Pancreas (tissue), 10 donors: ENCODE results near the gene FAAH. TPM values are rescaled to one million over a fixed set of nuclear protein-coding genes. Genes with fewer than 3 reads are reported as not detected.
A peak's percentile ranks its signal among the peaks of the same experiment; 100 is the strongest.

Source experiments
- ATAC-seq, 4 donors: fragments of 200-7000 bp; cut with Tn5 transposase; one replicate each; pipeline versions ENCODE4 v1.8.0 to v1.9.1; 2020; ENCODE audit warnings: mild to moderate bottlenecking in 4 of 4, moderate library complexity in 4 of 4
- DNase-seq, 6 donors: peaks; one replicate each; pipeline ENCODE4 v3.0.0-alpha.2; 2020
- FAIRE-seq: peaks from 2 replicates; lab custom pipeline; 2012; peaks lifted over from hg19 to GRCh38; lab: Jason Lieb, UNC
- H3K27ac ChIP-seq, 4 donors: fragments of 200-600 bp; sonication (generic); 1 replicate in 3 of 4; 2 replicates in 1 of 4; pipeline versions ENCODE4 v1.5.0 to v1.8.0; 2020
- H3K27me3 ChIP-seq, 4 donors: fragments of 200-600 bp; one replicate each; pipeline ENCODE4 v1.8.0; 2021
- H3K36me3 ChIP-seq, 3 donors: fragments of 200-600 bp; sonication (generic) in 1 of 3; one replicate each; pipeline versions ENCODE4 v1.5.0 to v1.8.0; 2020 to 2021
- H3K4me1 ChIP-seq, 3 donors: fragments of 200-600 bp; one replicate each; pipeline ENCODE4 v1.8.0; 2021
- H3K4me3 ChIP-seq, 4 donors: fragments of 200-600 bp; sonication (generic) in 2 of 4; one replicate each; pipeline versions ENCODE4 v1.5.0 to v1.8.0; 2020 to 2021
- H3K9me3 ChIP-seq, 4 donors: fragments of 200-600 bp; one replicate each; pipeline ENCODE4 v1.8.0; 2021
- CTCF ChIP-seq, 4 donors: fragments of 200-600 bp; sonication (generic) in 3 of 4; IDR thresholded peaks; one replicate each; pipeline versions ENCODE4 v1.5.0 to v1.8.0; 2021; ENCODE audit warnings: antibody characterized with exemption in 4 of 4
- WGBS, 2 donors: extraction: QIAGEN DNeasy Blood & Tissue Kit; methylation state at CpG; one replicate each; pipeline ENCODE4 v1.1.7; 2013; 5-methylcytosine and 5-hydroxymethylcytosine counted together
- intact Hi-C, 3 donors: fragments of 100-400 bp; cut with DNase I; formaldehyde crosslinking; loops; one replicate each; pipeline versions ENCODE4 v1.11.1 to v1.14.2; 2022
- polyA plus RNA-seq, 2 donors: library from polyadenylated mRNA; stranded (reverse); fragments of 200-250 nt; gene quantifications; one replicate each; pipeline ENCODE4 v1.2.3, GENCODE V29; 2013
- total RNA-seq, 6 donors: library from RNA; stranded (reverse); fragmentation: NEBNext Ultra II Directional in 4 of 6; extraction: Animal tissue kit (Norgen Biotek cat#: 25700) in 4 of 6; gene quantifications; one replicate each; pipeline versions ENCODE4 v1.2.1 to v1.2.4, GENCODE V29; 2021 to 2023
- donor health status: healthy with polysubstance abuse.
- donor health status: DM: no; HTN: no; CAD: no; lungs with moderate emphysema.
- donor health status: DM: no; HTN: no; CAD: no.
- donor health status: control.
- donor health status: control.
- donor health status: Bipolar disorder and iron deficiency.
- donor health status: DM: yes; HTN: yes; CAD: no.
- donor health status: DM: no; HTN: no; CAD: no.
- donor health status: DM: no; HTN: no; CAD: no.
- donor health status: DM: yes; HTN: yes; CAD: no.

The FAAH gene
- total and polyA plus RNA-seq, 8 donors = 19.5 to 122 (median 27.1) TPM

- intact Hi-C loops = loop anchor here in 1 of 3 donors (2.0 kb wide), 1 partner anchor 83 kb away; no protein-coding TSS in a partner anchor
- ATAC-seq (no peak), FAIRE-seq (no peak), DNase-seq (no peak)
- WGBS, 2 donors = 73 to 83% methylated on average over 3 of the region's 3 CpGs
- no peak overlapping the region for H3K4me3 ChIP-seq
- no peaks in the 10 kb centered on the region for H3K27me3 ChIP-seq
- peaks cover 0 to 5% (median 0%) of the 10 kb centered on the region in 3 donors for H3K4me1 ChIP-seq
- no peak overlapping the region for H3K27ac ChIP-seq
- H3K36me3 ChIP-seq = no peaks in the 10 kb centered on the region
- no peak for TF ChIP-seq CTCF (IDR thresholded peaks at IDR 0.05)
- no peaks in the 10 kb centered on the region for H3K9me3 ChIP-seq
These were observed 51.7 kb downstream of the FAAH start for GRCh38 chr1:46445773-46446256.

- H3K4me3 ChIP-seq = no peak overlapping the region
- TF ChIP-seq CTCF (IDR thresholded peaks at IDR 0.05) = peak; percentile 73 to 92 (median 84)
- intact Hi-C loops = loop anchor here in 1 of 3 donors (2.0 kb wide), 1 partner anchor 82 kb away; no protein-coding TSS in a partner anchor
- DNase-seq = peak; percentile 62 to 93 (median 82)
- peak; percentile 44 to 76 (median 73) for ATAC-seq
- WGBS, 2 donors = 37 to 41% methylated on average over 15 of the region's 15 CpGs
- FAIRE-seq = no peak
- no peaks in the 10 kb centered on the region for H3K9me3 ChIP-seq
- no peak overlapping the region for H3K27ac ChIP-seq
- no peaks in the 10 kb centered on the region for H3K36me3 ChIP-seq
- H3K4me1 ChIP-seq = peaks cover 0 to 5% (median 0%) of the 10 kb centered on the region in 3 donors
- no peaks in the 10 kb centered on the region for H3K27me3 ChIP-seq
These were observed 52.8 kb downstream of the FAAH start for GRCh38 chr1:46446646-46447498.

GRCh38 chr1:46447499-46448108 is 53.5 kb downstream of the FAAH start:
- Histone ChIP-seq H3K36me3 (no peaks in the 10 kb centered on the region), H3K4me1 (peaks cover 0 to 5% (median 0%) of the 10 kb centered on the region in 3 donors), H3K4me3 (no peak overlapping the region), H3K27me3 (no peaks in the 10 kb centered on the region), H3K9me3 (no peaks in the 10 kb centered on the region), H3K27ac (no peak overlapping the region)
- ATAC-seq (no peak), FAIRE-seq (no peak), DNase-seq (peak in 1 of 6 donors; percentile 58)
- intact Hi-C loops = loop anchor here in 1 of 3 donors (2.0 kb wide), 1 partner anchor 81 kb away; no protein-coding TSS in a partner anchor
- WGBS, 2 donors = 48 to 53% methylated on average over 14 of the region's 14 CpGs
- TF ChIP-seq CTCF (IDR thresholded peaks at IDR 0.05) = no peak

- no peak for TF ChIP-seq CTCF (IDR thresholded peaks at IDR 0.05)
- peaks cover 0 to 5% (median 0%) of the 10 kb centered on the region in 3 donors for H3K4me1 ChIP-seq
- H3K36me3 ChIP-seq = no peaks in the 10 kb centered on the region
- no peaks in the 10 kb centered on the region for H3K27me3 ChIP-seq
- whole genome bisulfite sequencing, 2 donors = 15 to 23% methylated on average over 68 to 76 of the region's 76 CpGs
- no peak for FAIRE-seq
- no peaks in the 10 kb centered on the region for H3K9me3 ChIP-seq
- no peak overlapping the region for H3K27ac ChIP-seq
- no peak for ATAC-seq
- intact Hi-C loops = no loop called here
- peak overlapping the region in 2 of 4 donors; percentile 9 to 22 for H3K4me3 ChIP-seq
- peak in 1 of 6 donors; percentile 54 for DNase-seq
These were observed 54.2 kb downstream of the FAAH start for GRCh38 chr1:46448109-46448911.
